Type B pancreatic cell (in vitro differentiated cells): Measurements from ENCODE around the gene HCFC1R1. TPM values are rescaled to one million over a fixed set of nuclear protein-coding genes. Genes with fewer than 3 reads are reported as not detected.

ENCODE experiments used
- DNase-seq: peaks from one replicate; pipeline ENCODE4 v3.0.0; 2021; ENCODE audit warnings: mixed read lengths; ENCODE audit not compliant: unreplicated experiment; ENCODE audit errors: extremely low spot score
- H3K27ac Mint-ChIP-seq: 2 replicates; pipeline ENCODE4 v1.8.0; 2021; ENCODE audit warnings: mild to moderate bottlenecking, mixed read lengths
- H3K27me3 Mint-ChIP-seq: 2 replicates; pipeline ENCODE4 v1.8.0; 2021; ENCODE audit warnings: mixed read lengths
- H3K36me3 Mint-ChIP-seq: 2 replicates; pipeline ENCODE4 v1.8.0; 2021; ENCODE audit warnings: mixed read lengths
- H3K4me1 Mint-ChIP-seq: one replicate; pipeline ENCODE4 v1.8.0; 2021; ENCODE audit warnings: mixed read lengths; ENCODE audit not compliant: unreplicated experiment
- H3K4me3 Mint-ChIP-seq: 2 replicates; pipeline ENCODE4 v1.8.0; 2021; ENCODE audit warnings: mild to moderate bottlenecking, mixed read lengths
- H3K9me3 Mint-ChIP-seq: 2 replicates; pipeline ENCODE4 v1.8.0; 2021; ENCODE audit warnings: mixed read lengths
- total RNA-seq: library from RNA; stranded (reverse); gene quantifications from 2 replicates; pipeline ENCODE4 v1.2.1, GENCODE V29; 2021; ENCODE audit warnings: low replicate concordance
- TF ChIP-seq, protein P1 (sequence below): fragments of 200-600 bp; sonication (generic); conservative IDR thresholded peaks from 2 replicates; pipeline ENCODE4 v1.5.0; 2021; ENCODE audit warnings: antibody characterized with exemption, mild to moderate bottlenecking

Gene HCFC1R1
- total RNA-seq, 1 donor from 2014 or later, result 34.8 TPM

DNA sequence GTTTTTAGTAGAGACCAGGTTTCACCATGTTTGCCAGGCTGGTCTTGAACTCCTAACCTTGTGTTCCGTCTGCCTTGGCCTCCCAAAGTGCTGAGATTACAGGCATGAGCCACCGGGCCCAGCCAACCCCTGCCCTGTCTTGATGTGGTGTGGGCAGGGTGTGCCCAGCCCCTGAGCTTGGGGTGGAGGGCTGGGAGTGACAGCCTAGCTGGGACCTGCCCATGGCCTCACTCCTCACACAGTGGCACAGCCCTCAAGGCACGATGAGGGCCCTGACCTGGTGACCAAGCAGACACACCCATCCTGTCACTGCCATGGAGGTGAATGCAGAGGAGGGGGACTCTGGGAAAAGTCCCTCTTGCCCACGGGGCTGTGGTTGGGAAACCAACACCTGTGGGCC is 44.7 kb upstream of the HCFC1R1 start:
- Mint-ChIP-seq H3K27me3 (peaks cover 7% of the 10 kb centered on the region), H3K9me3 (no peaks in the 10 kb centered on the region), H3K4me1 (no peaks in the 10 kb centered on the region), H3K4me3 (no peak overlapping the region), H3K36me3 (no peaks in the 10 kb centered on the region), H3K27ac (peak overlapping the region; percentile 43)
- DNase-seq, result no peak
- TF ChIP-seq, protein P1, sequence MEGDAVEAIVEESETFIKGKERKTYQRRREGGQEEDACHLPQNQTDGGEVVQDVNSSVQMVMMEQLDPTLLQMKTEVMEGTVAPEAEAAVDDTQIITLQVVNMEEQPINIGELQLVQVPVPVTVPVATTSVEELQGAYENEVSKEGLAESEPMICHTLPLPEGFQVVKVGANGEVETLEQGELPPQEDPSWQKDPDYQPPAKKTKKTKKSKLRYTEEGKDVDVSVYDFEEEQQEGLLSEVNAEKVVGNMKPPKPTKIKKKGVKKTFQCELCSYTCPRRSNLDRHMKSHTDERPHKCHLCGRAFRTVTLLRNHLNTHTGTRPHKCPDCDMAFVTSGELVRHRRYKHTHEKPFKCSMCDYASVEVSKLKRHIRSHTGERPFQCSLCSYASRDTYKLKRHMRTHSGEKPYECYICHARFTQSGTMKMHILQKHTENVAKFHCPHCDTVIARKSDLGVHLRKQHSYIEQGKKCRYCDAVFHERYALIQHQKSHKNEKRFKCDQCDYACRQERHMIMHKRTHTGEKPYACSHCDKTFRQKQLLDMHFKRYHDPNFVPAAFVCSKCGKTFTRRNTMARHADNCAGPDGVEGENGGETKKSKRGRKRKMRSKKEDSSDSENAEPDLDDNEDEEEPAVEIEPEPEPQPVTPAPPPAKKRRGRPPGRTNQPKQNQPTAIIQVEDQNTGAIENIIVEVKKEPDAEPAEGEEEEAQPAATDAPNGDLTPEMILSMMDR, result no peak

DNA sequence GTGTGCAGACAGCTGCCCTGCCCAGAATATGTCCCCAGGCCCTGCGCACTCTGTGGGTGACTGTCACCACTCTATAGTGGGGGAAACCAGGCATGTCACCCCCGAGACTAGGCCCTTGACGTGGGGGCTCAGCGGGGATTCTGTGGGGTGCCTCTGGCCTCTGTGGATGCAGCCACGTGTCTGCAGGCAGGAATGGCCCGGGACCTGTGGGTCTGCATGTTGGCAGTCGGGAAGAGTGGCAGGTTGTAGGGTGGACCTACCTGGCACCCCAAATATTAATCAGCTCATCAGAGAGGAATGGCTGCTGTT is 42.7 kb upstream of the HCFC1R1 start:
- no peaks in the 10 kb centered on the region for H3K9me3 Mint-ChIP-seq
- H3K4me3 Mint-ChIP-seq, result no peak overlapping the region
- H3K27ac Mint-ChIP-seq, result no peak overlapping the region
- DNase-seq, result no peak
- no peaks in the 10 kb centered on the region for H3K36me3 Mint-ChIP-seq
- TF ChIP-seq, protein P1, result no peak
- no peaks in the 10 kb centered on the region for H3K4me1 Mint-ChIP-seq
- H3K27me3 Mint-ChIP-seq, result no peaks in the 10 kb centered on the region

DNA sequence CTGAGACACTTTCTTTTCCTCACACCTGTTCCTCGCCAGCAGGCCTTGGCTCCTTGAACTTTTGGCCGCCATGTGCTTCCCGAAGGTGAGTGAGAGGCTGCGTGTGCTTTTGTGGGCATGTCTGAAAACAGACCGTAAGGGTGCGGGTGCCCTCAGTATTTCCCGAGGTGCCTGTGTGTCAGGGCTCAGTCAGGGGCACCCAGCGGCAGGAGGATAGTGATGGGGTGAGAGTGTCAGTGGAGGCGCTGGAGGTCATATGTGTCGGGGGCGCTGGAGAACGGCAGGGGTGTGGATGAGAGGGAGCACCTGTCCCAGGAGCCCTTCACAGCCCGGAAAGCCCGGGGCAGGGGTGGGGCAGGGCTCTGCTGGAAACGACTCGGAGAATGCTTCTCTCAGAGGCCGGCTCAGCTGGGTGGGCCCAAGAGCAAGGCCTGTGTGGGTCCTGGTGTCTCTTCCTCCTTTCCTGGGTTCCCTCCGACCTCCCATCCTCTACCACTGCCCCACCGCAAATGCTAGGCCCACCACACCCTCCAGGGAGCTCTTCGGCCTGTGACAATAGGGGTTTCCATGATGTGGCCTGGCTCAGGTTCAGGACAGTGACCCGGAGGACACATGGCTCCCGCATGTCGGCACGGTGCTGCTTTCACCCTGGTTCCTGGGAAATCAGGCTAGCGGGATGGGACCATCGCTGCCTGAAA is 42.1 kb upstream of the HCFC1R1 start:
- no peaks in the 10 kb centered on the region for H3K9me3 Mint-ChIP-seq
- no peaks in the 10 kb centered on the region for H3K4me1 Mint-ChIP-seq
- no peaks in the 10 kb centered on the region for H3K36me3 Mint-ChIP-seq
- H3K27me3 Mint-ChIP-seq, result no peaks in the 10 kb centered on the region
- TF ChIP-seq, protein P1, result no peak
- peak overlapping the region; percentile 65 for H3K27ac Mint-ChIP-seq
- no peak overlapping the region for H3K4me3 Mint-ChIP-seq
- no peak for DNase-seq

DNA sequence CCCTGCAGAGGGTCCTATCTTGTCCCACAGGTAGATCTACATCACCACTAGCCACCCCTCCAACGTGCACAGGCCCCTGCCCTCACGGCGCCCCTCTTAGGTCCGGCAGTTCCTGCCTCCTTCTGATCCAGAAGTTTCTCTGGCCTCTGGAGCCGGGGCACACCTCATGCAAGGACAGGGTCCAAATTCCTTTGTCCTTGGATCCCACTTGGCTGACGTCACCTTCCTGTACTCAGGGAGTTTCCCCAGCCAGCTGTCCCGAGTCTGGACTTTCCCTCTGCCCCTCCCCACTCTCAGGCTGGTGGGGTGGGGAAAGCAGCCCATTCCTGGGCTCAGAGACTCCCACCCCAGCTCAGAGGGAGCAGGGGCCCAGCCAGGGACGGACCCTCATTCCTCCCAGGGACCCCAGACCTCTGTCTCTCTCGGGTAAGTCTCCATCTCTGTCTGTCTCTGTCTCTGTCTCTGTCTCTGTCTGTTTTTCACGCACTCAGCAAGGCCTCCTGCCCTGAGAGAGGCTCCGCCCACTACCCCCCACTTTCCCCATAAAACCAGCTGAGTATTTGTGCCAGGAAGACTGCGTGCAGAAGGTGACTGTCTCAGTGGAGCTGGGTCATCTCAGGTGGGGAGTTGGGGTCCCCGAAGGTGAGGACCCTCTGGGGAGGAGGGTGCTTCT is 41.5 kb upstream of the HCFC1R1 start, which contains the start of gene IL32:
IL32 (plus strand) TSS at position 572 of the 673 bp plus-strand sequence. CDS start 172 bp downstream, outside the sequence.
- H3K9me3 Mint-ChIP-seq, result no peaks in the 10 kb centered on the region
- H3K4me1 Mint-ChIP-seq, result no peaks in the 10 kb centered on the region
- peak within 1 kb of the TSS; percentile 65 for H3K27ac Mint-ChIP-seq
- no peak within 1 kb of the TSS for H3K4me3 Mint-ChIP-seq
- TF ChIP-seq, protein P1, result no peak
- no peak for DNase-seq
- no peaks in the 10 kb centered on the region for H3K27me3 Mint-ChIP-seq
- H3K36me3 Mint-ChIP-seq, result no peaks in the 10 kb centered on the region

DNA sequence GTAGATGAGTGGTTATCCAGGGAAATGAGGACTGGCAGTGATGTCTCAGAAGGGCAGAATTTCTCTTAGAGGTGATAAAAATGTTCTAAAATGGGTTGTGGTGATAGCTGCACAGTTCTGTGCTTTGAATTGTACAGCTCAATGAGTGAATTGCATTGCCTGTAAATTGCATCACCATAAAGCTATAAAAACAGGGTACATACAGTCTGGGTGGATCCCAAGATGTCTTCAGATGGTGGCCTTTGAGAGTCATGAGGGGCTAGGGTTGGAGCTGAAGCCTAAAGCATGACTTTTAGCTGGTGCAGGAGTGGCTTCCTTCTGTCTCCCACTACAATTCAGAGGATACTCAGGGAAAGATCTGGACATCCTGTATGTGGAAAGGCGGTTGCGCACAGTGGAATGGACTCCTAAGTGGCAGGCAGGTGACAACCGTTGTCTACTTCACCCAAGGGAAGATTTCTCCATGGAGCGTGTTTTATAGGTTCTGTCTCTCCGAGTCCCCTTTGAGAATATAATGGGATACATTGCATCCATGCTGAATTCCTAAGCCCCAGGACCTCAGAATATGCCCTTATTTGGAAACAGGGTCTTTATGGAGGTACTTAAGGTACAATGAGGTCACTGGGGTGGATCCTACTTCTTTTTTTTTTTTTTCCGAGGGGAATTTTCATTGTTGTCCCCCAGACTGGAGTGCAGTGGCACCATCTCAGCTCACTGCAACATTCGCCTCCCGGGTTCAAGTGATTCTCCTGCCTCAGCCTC is 40.1 kb upstream of the HCFC1R1 start:
- no peaks in the 10 kb centered on the region for H3K9me3 Mint-ChIP-seq
- H3K4me1 Mint-ChIP-seq, result no peaks in the 10 kb centered on the region
- no peak overlapping the region for H3K27ac Mint-ChIP-seq
- no peak for DNase-seq
- no peaks in the 10 kb centered on the region for H3K36me3 Mint-ChIP-seq
- no peaks in the 10 kb centered on the region for H3K27me3 Mint-ChIP-seq
- H3K4me3 Mint-ChIP-seq, result no peak overlapping the region
- TF ChIP-seq, protein P1, result no peak
